ENCODE data around the gene TMPRSS13.

TMPRSS13 gene

GRCh38 chr11:117910525-117910924 lies 18.7 kb downstream of the TMPRSS13 start:
- DNase-seq: no peak

GRCh38 chr11:117909611-117910382 lies 19.4 kb downstream of the TMPRSS13 start:
- no peak for DNase-seq

GRCh38 chr11:117908959-117909610 lies 20.1 kb downstream of the TMPRSS13 start:
- DNase-seq: no peak

GRCh38 chr11:117908109-117908895 lies 20.9 kb downstream of the TMPRSS13 start:
- DNase-seq: no peak

GRCh38 chr11:117907276-117908108 lies 21.7 kb downstream of the TMPRSS13 start:
- peak; percentile 71 to 77 for DNase-seq

- DNase-seq: no peak
Observed at GRCh38 chr11:117906710-117907109, 22.5 kb downstream of the TMPRSS13 start.

GRCh38 chr11:117906126-117906525 lies 23.1 kb downstream of the TMPRSS13 start:
- DNase-seq: no peak

GRCh38 chr11:117905524-117905923 lies 23.7 kb downstream of the TMPRSS13 start:
- DNase-seq: no peak

- no peak for DNase-seq
Observed at GRCh38 chr11:117903505-117904382, 25.5 kb downstream of the TMPRSS13 start.

GRCh38 chr11:117902001-117902845 lies 27.0 kb downstream of the TMPRSS13 start:
- DNase-seq: no peak

GRCh38 chr11:117901601-117902000 lies 27.6 kb downstream of the TMPRSS13 start:
- no peak for DNase-seq

GRCh38 chr11:117900720-117901440 lies 28.3 kb downstream of the TMPRSS13 start:
- DNase-seq: no peak

GRCh38 chr11:117900121-117900648 lies 29.0 kb downstream of the TMPRSS13 start:
- DNase-seq: peak in 1 of 2 donors; percentile 26

- no peak for DNase-seq
Observed at GRCh38 chr11:117898059-117898458, 31.1 kb downstream of the TMPRSS13 start.

- no peak for DNase-seq
Observed at GRCh38 chr11:117892651-117893050, 36.6 kb downstream of the TMPRSS13 start.

- no peak for DNase-seq
Observed at GRCh38 chr11:117891362-117891761, 37.8 kb downstream of the TMPRSS13 start.

- DNase-seq: no peak
Observed at GRCh38 chr11:117888139-117888566, 41.0 kb downstream of the TMPRSS13 start.

- DNase-seq: no peak
Observed at GRCh38 chr11:117887431-117888138, 41.6 kb downstream of the TMPRSS13 start.

GRCh38 chr11:117885777-117886176 lies 43.4 kb downstream of the TMPRSS13 start:
- DNase-seq: no peak
